Measurements from ENCODE around the gene TTLL6. TPM values are rescaled to one million over a fixed set of nuclear protein-coding genes. Genes with fewer than 3 reads are reported as not detected.

The TTLL6 gene
- total RNA-seq, 1 experiment from 2014 or later: 2.4 TPM

GRCh38 chr17:48740537-48740936 lies 76.5 kb downstream of the TTLL6 start:
- Histone ChIP-seq H3K23ac (ENCODE audit: insufficient read length, low read depth, low read length) (no peak overlapping the region), H3K9me3 (ENCODE audit: control insufficient read depth, low read depth, low read length) (no peaks in the 10 kb centered on the region), H3K27ac (ENCODE audit: insufficient read length, low read depth, low read length) (no peak overlapping the region), H3K9ac (ENCODE audit: extremely low read depth, insufficient read length, low read length) (no peak overlapping the region), H4K8ac (replicated peaks; ENCODE audit: insufficient read length, low read depth, low read length) (no peak overlapping the region), H3K56ac (ENCODE audit: insufficient read length, low read depth, low read length) (no peak overlapping the region), H3K79me2 (ENCODE audit: insufficient read depth, low read length) (no peaks in the 10 kb centered on the region), H2BK15ac (ENCODE audit: low read depth, low read length) (no peak overlapping the region), H3K18ac (ENCODE audit: insufficient read length, low read depth, low read length) (no peak overlapping the region), H4K5ac (ENCODE audit: insufficient read length, low read depth, low read length) (no peak overlapping the region), H2BK5ac (ENCODE audit: insufficient read length, low read length) (no peak overlapping the region), H3K14ac (ENCODE audit: insufficient read depth, low read length) (no peak overlapping the region), H3K4me2 (ENCODE audit: insufficient read depth, insufficient read length, low read length) (no peak overlapping the region), H4K20me1 (ENCODE audit: control insufficient read depth, insufficient read depth, insufficient read length) (peaks cover 2% of the 10 kb centered on the region), H2BK12ac (ENCODE audit: insufficient read length, low read depth, low read length) (no peak overlapping the region), H2BK120ac (ENCODE audit: low read depth, low read length, poor library complexity, severe bottlenecking) (no peak overlapping the region), H4K91ac (ENCODE audit: insufficient read length, low read depth, low read length) (no peak overlapping the region), H3K79me1 (ENCODE audit: insufficient read depth, low read depth, low read length, poor library complexity, severe bottlenecking) (no peaks in the 10 kb centered on the region), H2AFZ (ENCODE audit: low read length) (no peak overlapping the region), H3K23me2 (ENCODE audit: insufficient read length, low read depth, low read length, poor library complexity, severe bottlenecking) (no peaks in the 10 kb centered on the region), H2BK20ac (ENCODE audit: low read depth, low read length, poor library complexity, severe bottlenecking) (no peak overlapping the region), H3K27me3 (ENCODE audit: insufficient read depth, low read length) (peaks cover 99% of the 10 kb centered on the region), H2AK5ac (ENCODE audit: insufficient read length, low read length) (no peak overlapping the region), H3T11ph (ENCODE audit: low read length) (no peak overlapping the region), H3K4me1 (ENCODE audit: insufficient read depth, low read length) (no peaks in the 10 kb centered on the region), H3K4ac (ENCODE audit: low read depth, low read length) (no peak overlapping the region)
- DNase-seq: no peak
- no peaks in the 10 kb centered on the region for H3K36me3 Mint-ChIP-seq (ENCODE audit: insufficient read depth in 1 of 3, low read depth in 3 of 3)
- H3K9me3 Mint-ChIP-seq: peaks cover 0 to 3% of the 10 kb centered on the region in 2 experiments; a peak in 3 of 5 replicates
- no peak overlapping the region for H3K4me3 Mint-ChIP-seq
- H3K4me1 Mint-ChIP-seq: peaks cover 6 to 7% of the 10 kb centered on the region in 2 experiments
- H3K27me3 Mint-ChIP-seq (ENCODE audit: low read depth): peaks cover 100% of the 10 kb centered on the region
- no peak for TF ChIP-seq CTCF (conservative IDR thresholded peaks at IDR 0.05)
- no peak overlapping the region for H3K27ac Mint-ChIP-seq

Measured in H9 (cell line).